ENCODE data around the gene OCA2. TPM values are rescaled to one million over a fixed set of nuclear protein-coding genes. Genes with fewer than 3 reads are reported as not detected.

Gene OCA2
- total RNA-seq, 4 donors from 2014 or later, result 7.0 to 53.1 (median 20.4) TPM

GRCh38 chr15:28079313-28079969 lies 19.7 kb downstream of the OCA2 start:
- H3K27me3 ChIP-seq, result peaks cover 5% of the 10 kb centered on the region
- H3K36me3 ChIP-seq, result no peaks in the 10 kb centered on the region
- no peaks in the 10 kb centered on the region for H3K9me3 ChIP-seq
- H3K4me3 ChIP-seq, result no peak overlapping the region
- no peak for TF ChIP-seq POLR2AphosphoS5 (IDR thresholded peaks at IDR 0.05)
- no peak for TF ChIP-seq EP300 (IDR thresholded peaks at IDR 0.05)
- no peak for TF ChIP-seq POLR2A (IDR thresholded peaks at IDR 0.05)
- TF ChIP-seq CTCF (IDR thresholded peaks at IDR 0.05), result no peak
- DNase-seq (ENCODE audit: low spot score in 2 of 2), result no peak
- H3K4me1 ChIP-seq, result no peaks in the 10 kb centered on the region
- H3K27ac ChIP-seq, result no peak overlapping the region
- WGBS, result 87% methylated on average over 9 of the region's 9 CpGs

- 45% methylated on average over 1 of the region's 1 CpG for WGBS
- Histone ChIP-seq H3K27ac (no peak overlapping the region), H3K4me1 (no peaks in the 10 kb centered on the region), H3K27me3 (peaks cover 3% of the 10 kb centered on the region), H3K4me3 (no peak overlapping the region), H3K36me3 (no peaks in the 10 kb centered on the region), H3K9me3 (no peaks in the 10 kb centered on the region)
- no peak for DNase-seq (ENCODE audit: low spot score in 2 of 2)
- TF ChIP-seq EP300 (IDR thresholded peaks at IDR 0.05) (no peak), POLR2AphosphoS5 (IDR thresholded peaks at IDR 0.05) (no peak), CTCF (IDR thresholded peaks at IDR 0.05) (no peak), POLR2A (IDR thresholded peaks at IDR 0.05) (no peak)
Measured at GRCh38 chr15:28078191-28078719, 20.9 kb downstream of the OCA2 start.

GRCh38 chr15:28075573-28075972 lies 23.5 kb downstream of the OCA2 start:
- Histone ChIP-seq H3K27ac (no peak overlapping the region), H3K4me1 (no peaks in the 10 kb centered on the region), H3K27me3 (peaks cover 3% of the 10 kb centered on the region), H3K36me3 (no peaks in the 10 kb centered on the region), H3K9me3 (no peaks in the 10 kb centered on the region), H3K4me3 (no peak overlapping the region)
- 33% methylated on average over 1 of the region's 1 CpG for WGBS
- no peak for DNase-seq (ENCODE audit: low spot score in 2 of 2)
- TF ChIP-seq POLR2A (IDR thresholded peaks at IDR 0.05), result no peak
- no peak for TF ChIP-seq POLR2AphosphoS5 (IDR thresholded peaks at IDR 0.05)
- TF ChIP-seq CTCF (IDR thresholded peaks at IDR 0.05), result no peak
- no peak for TF ChIP-seq EP300 (IDR thresholded peaks at IDR 0.05)

GRCh38 chr15:28068930-28069329 lies 30.2 kb downstream of the OCA2 start:
- peaks cover 6% of the 10 kb centered on the region for H3K9me3 ChIP-seq
- TF ChIP-seq POLR2A (IDR thresholded peaks at IDR 0.05), result no peak
- no peak for TF ChIP-seq EP300 (IDR thresholded peaks at IDR 0.05)
- TF ChIP-seq POLR2AphosphoS5 (IDR thresholded peaks at IDR 0.05), result no peak
- no peak for DNase-seq (ENCODE audit: low spot score in 2 of 2)
- no peaks in the 10 kb centered on the region for H3K36me3 ChIP-seq
- H3K4me1 ChIP-seq, result no peaks in the 10 kb centered on the region
- H3K27ac ChIP-seq, result no peak overlapping the region
- H3K27me3 ChIP-seq, result no peaks in the 10 kb centered on the region
- no peak overlapping the region for H3K4me3 ChIP-seq
- 61% methylated on average over 1 of the region's 1 CpG for WGBS

GRCh38 chr15:28066231-28066630 lies 32.9 kb downstream of the OCA2 start:
- DNase-seq (ENCODE audit: low spot score in 2 of 2), result no peak
- H3K36me3 ChIP-seq, result no peaks in the 10 kb centered on the region
- no peak overlapping the region for H3K27ac ChIP-seq
- no peaks in the 10 kb centered on the region for H3K4me1 ChIP-seq
- no peaks in the 10 kb centered on the region for H3K27me3 ChIP-seq
- 49% methylated on average over 3 of the region's 3 CpGs for WGBS
- H3K4me3 ChIP-seq, result no peak overlapping the region
- TF ChIP-seq EP300 (IDR thresholded peaks at IDR 0.05) (no peak), CTCF (IDR thresholded peaks at IDR 0.05) (no peak), POLR2AphosphoS5 (IDR thresholded peaks at IDR 0.05) (no peak)
- H3K9me3 ChIP-seq, result peaks cover 6% of the 10 kb centered on the region
